K562 (cell line): ENCODE measurements around the gene MYOM3. TPM values are rescaled to one million over a fixed set of nuclear protein-coding genes. Genes with fewer than 3 reads are reported as not detected.
A peak's percentile ranks its signal among the peaks of the same experiment; 100 is the strongest.

Source experiments
- ATF7 ChIP-seq: fragments of 450-650 bp; IDR thresholded peaks from 2 replicates; pipeline ENCODE4 v1.7.1; 2014; ENCODE audit warnings: mild to moderate bottlenecking, moderate library complexity
- CBX8 ChIP-seq: fragments of 200-600 bp; sonication (generic); IDR thresholded peaks from 2 replicates; pipeline ENCODE4 v1.6.1; 2012; ENCODE audit warnings: borderline replicate concordance, mixed run types, low read depth, mild to moderate bottlenecking, moderate library complexity, mixed read lengths, low read length, control low read depth, inconsistent platforms; ENCODE audit not compliant: poor library complexity, severe bottlenecking; ENCODE audit errors: extremely low read depth
- CREB1 ChIP-seq, 2 experiments: sonication (generic) in 1 of 2; formaldehyde crosslinking in 1 of 2; IDR thresholded peaks; 2 replicates each; pipeline versions ENCODE4 v1.6.1 to v1.8.0; 2012 to 2022; ENCODE audit warnings: inconsistent platforms in 1 of 2, mild to moderate bottlenecking in 1 of 2, missing genetic modification reagents in 1 of 2, moderate library complexity in 1 of 2
- DEAF1 ChIP-seq: fragments of 450-650 bp; formaldehyde crosslinking; IDR thresholded peaks from 2 replicates; pipeline ENCODE4 v1.4.0; 2020; ENCODE audit warnings: mild to moderate bottlenecking, moderate library complexity
- FOXA3 ChIP-seq, 2 experiments: fragments of 450-650 bp in 1 of 2; sonication (generic) in 1 of 2; formaldehyde crosslinking; IDR thresholded peaks in 1 of 2; conservative IDR thresholded peaks in 1 of 2; 2 replicates each; pipeline versions ENCODE4 v1.4.0 to v1.8.0; 2020 to 2022; ENCODE audit warnings: mild to moderate bottlenecking in 2 of 2, missing genetic modification reagents in 1 of 2
- GABPB2 ChIP-seq: fragments of 250-450 bp; sonication (Bioruptor Pico); conservative IDR thresholded peaks from 2 replicates; pipeline ENCODE4 v1.5.1; 2021; ENCODE audit warnings: mild to moderate bottlenecking
- HMGN3 ChIP-seq: IDR thresholded peaks from 2 replicates; pipeline ENCODE4 v1.6.1; 2011; ENCODE audit warnings: borderline replicate concordance, low read depth, mild to moderate bottlenecking, mixed read lengths, low read length; ENCODE audit not compliant: insufficient read length; ENCODE audit errors: extremely low read depth
- HNRNPL ChIP-seq: fragments of 200-400 bp; formaldehyde crosslinking; IDR thresholded peaks from 2 replicates; pipeline ENCODE4 v1.6.1; 2017; ENCODE audit warnings: low read depth, mild to moderate bottlenecking, low read length
- MAFF ChIP-seq: IDR thresholded peaks from 2 replicates; pipeline ENCODE4 v1.6.1; 2012; ENCODE audit warnings: low read length, improper control_type of control experiment
- MAFK ChIP-seq: IDR thresholded peaks from 2 replicates; pipeline ENCODE4 v1.6.1; 2011; ENCODE audit warnings: low read length, improper control_type of control experiment
- MAX ChIP-seq: sonication (generic); formaldehyde crosslinking; IDR thresholded peaks from 2 replicates; pipeline ENCODE4 v1.9.0; 2022; ENCODE audit warnings: mild to moderate bottlenecking, missing genetic modification reagents
- NR3C1 ChIP-seq: sonication (generic); formaldehyde crosslinking; IDR thresholded peaks from 2 replicates; pipeline ENCODE4 v1.8.1; 2022; ENCODE audit warnings: missing genetic modification reagents
- POLR3A ChIP-seq: IDR thresholded peaks from 2 replicates; pipeline ENCODE4 v1.6.1; 2011; ENCODE audit warnings: borderline replicate concordance, mild to moderate bottlenecking, moderate library complexity; ENCODE audit not compliant: insufficient read length, insufficient read depth; ENCODE audit errors: extremely low read depth
- PRMT5 ChIP-seq: sonication (generic); formaldehyde crosslinking; IDR thresholded peaks from 2 replicates; pipeline ENCODE4 v1.5.0; 2020; ENCODE audit warnings: missing genetic modification reagents
- RBFOX2 ChIP-seq: fragments of 200-400 bp; formaldehyde crosslinking; IDR thresholded peaks from 2 replicates; pipeline ENCODE4 v1.6.1; 2017; ENCODE audit warnings: low read depth, mild to moderate bottlenecking, low read length, moderate library complexity
- RCOR1 ChIP-seq, 2 experiments: IDR thresholded peaks; 2 replicates each; pipeline ENCODE4 v1.6.1; 2012; ENCODE audit warnings: low read depth in 2 of 2, low read length in 2 of 2, borderline replicate concordance in 1 of 2, improper control_type of control experiment in 1 of 2
- STAG1 ChIP-seq: sonication (generic); formaldehyde crosslinking; IDR thresholded peaks from 2 replicates; pipeline ENCODE4 v1.5.0; 2020; ENCODE audit warnings: missing genetic modification reagents, borderline replicate concordance
- ZNF12 ChIP-seq: sonication (generic); formaldehyde crosslinking; IDR thresholded peaks from 2 replicates; pipeline ENCODE4 v1.4.0; 2020; ENCODE audit warnings: mild to moderate bottlenecking, missing genetic modification reagents
- ZNF175 ChIP-seq: fragments of 200-800 bp; sonication (Bioruptor generic); IDR thresholded peaks from 2 replicates; pipeline ENCODE4 v1.6.1; 2016; ENCODE audit warnings: low read depth, mild to moderate bottlenecking, missing genetic modification characterization, missing compliant biosample characterization
- polyA plus RNA-seq, 8 experiments: library from polyadenylated mRNA; depleted of rRNA in 4 of 8; stranded (reverse) in 5 of 8; unstranded in 3 of 8; fragments of >200 nt; fragmentation: Nextera tagmentation in 2 of 8; fragmentation: Illumina TruSeq in 1 of 8; extraction: Ambion mirVana in 2 of 8; extraction: Trizol in 1 of 8; gene quantifications; 2 replicates each; pipeline versions ENCODE4 v1.2.1 to v1.2.3, GENCODE V29; 2011 to 2014; ENCODE audit warnings: inconsistent platforms in 1 of 8, missing spikeins in 1 of 8
- total RNA-seq, 7 experiments: library from RNA; depleted of rRNA in 6 of 7; stranded (reverse); fragments of >200 nt in 6 of 7; fragmentation: Illumina TruSeq in 2 of 7; extraction: Trizol in 2 of 7; gene quantifications; 2 replicates each; pipeline versions ENCODE4 v1.2.1 to v1.2.3, GENCODE V29; 2011 to 2021; ENCODE audit warnings: low replicate concordance in 1 of 7
- TF ChIP-seq, protein P1 (sequence below): fragments of 450-650 bp; IDR thresholded peaks from 2 replicates; pipeline ENCODE4 v1.6.1; 2016; ENCODE audit warnings: antibody characterized with exemption
- TF ChIP-seq, protein P2 (sequence below): fragments of 250-450 bp; sonication (Bioruptor Pico); IDR thresholded peaks from 2 replicates; pipeline ENCODE4 v1.5.1; 2021; ENCODE audit warnings: mild to moderate bottlenecking

Gene MYOM3
- total and polyA plus RNA-seq, 9 of the 15 experiments (the other 6 are each of a cell fraction or from before 2014, with no cell fraction given) = 0.01 TPM; not detected in 8

DNA sequence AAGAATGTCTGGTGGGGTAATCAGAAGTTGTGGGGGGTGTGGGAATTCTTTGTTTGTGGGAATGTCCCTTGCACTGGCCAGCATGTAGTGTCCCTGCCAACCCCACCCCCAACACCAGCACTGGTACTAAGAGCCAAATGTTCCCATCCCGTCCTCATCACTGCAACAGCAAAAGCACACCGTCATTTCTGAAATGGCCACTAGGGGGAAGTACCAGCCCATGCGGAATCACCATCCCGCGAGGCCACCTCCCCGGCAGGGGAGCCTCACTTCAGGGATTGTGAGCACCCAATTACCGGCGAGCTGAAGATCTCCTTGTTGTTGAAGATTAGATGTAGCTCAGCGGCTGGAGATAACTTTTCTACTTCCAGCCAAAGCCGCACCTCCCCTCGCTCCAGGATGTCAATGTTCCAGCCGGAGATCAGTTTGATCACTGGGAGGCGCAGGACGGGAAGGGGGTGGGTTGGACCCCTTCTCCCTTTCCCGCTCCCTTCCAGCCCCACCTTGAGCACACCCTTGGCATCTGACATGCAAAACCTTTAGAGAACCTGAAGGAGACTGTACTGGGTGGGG lies 41.0 kb downstream of the MYOM3 start (continued):
- TF ChIP-seq RCOR1 (IDR thresholded peaks at IDR 0.05; ENCODE audit: borderline replicate concordance in 1 of 2, low read depth in 2 of 2, low read length in 2 of 2) = peak in 1 of 2 experiments; percentile 81; a peak in 3 of 4 replicates
- no peak for TF ChIP-seq PRMT5 (CRISPR knock-in tag)
- no peak for TF ChIP-seq NR3C1 (CRISPR knock-in tag)
- no peak for TF ChIP-seq FOXA3 (CRISPR knock-in tag; conservative IDR thresholded peaks at IDR 0.05 in 1 of 2, IDR thresholded peaks at IDR 0.05 in 1 of 2)
- TF ChIP-seq ZNF175 (CRISPR knock-in tag) = no peak
- no peak for TF ChIP-seq HMGN3
- no peak; the same call in 1 of the 2 replicates for TF ChIP-seq MAFF
- TF ChIP-seq RBFOX2 = no peak
- TF ChIP-seq CREB1 (IDR thresholded peaks at IDR 0.05) = 0 out of 2 replicates have a peak, but pooled peaks have one; percentile 22
- peak; percentile 43 for TF ChIP-seq CREB1 (CRISPR knock-in tag; IDR thresholded peaks at IDR 0.05)
- TF ChIP-seq MAFK = 0 out of 2 replicates have a peak, but pooled peaks have one; percentile 32
- no peak for TF ChIP-seq POLR3A
- TF ChIP-seq GABPB2 (CRISPR knock-in tag) = no peak
- TF ChIP-seq, protein P1, sequence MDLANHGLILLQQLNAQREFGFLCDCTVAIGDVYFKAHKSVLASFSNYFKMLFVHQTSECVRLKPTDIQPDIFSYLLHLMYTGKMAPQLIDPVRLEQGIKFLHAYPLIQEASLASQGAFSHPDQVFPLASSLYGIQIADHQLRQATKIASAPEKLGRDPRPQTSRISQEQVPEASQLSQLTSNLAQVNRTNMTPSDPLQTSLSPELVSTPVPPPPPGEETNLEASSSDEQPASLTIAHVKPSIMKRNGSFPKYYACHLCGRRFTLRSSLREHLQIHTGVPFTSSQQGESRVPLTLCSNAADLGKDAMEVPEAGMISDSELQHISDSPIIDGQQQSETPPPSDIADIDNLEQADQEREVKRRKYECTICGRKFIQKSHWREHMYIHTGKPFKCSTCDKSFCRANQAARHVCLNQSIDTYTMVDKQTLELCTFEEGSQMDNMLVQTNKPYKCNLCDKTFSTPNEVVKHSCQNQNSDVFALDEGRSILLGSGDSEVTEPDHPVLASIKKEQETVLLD = no peak
- no peak for TF ChIP-seq ZNF12 (CRISPR knock-in tag)
- TF ChIP-seq HNRNPL = no peak
- TF ChIP-seq DEAF1 (CRISPR knock-in tag) = peak; percentile 91
- TF ChIP-seq STAG1 (CRISPR knock-in tag) = peak; percentile 78; the same call in 1 of the 2 replicates
- peak; percentile 46; the same call in 1 of the 2 replicates for TF ChIP-seq ATF7
- TF ChIP-seq MAX = peak; percentile 47
- no peak for TF ChIP-seq CBX8
- TF ChIP-seq, protein P2, sequence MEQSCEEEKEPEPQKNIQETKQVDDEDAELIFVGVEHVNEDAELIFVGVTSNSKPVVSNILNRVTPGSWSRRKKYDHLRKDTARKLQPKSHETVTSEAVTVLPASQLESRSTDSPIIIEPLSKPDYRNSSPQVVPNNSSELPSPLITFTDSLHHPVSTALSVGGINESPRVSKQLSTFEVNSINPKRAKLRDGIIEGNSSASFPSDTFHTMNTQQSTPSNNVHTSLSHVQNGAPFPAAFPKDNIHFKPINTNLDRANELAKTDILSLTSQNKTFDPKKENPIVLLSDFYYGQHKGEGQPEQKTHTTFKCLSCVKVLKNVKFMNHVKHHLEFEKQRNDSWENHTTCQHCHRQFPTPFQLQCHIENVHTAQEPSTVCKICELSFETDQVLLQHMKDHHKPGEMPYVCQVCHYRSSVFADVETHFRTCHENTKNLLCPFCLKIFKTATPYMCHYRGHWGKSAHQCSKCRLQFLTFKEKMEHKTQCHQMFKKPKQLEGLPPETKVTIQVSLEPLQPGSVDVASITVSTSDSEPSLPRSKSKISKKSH = no peak
